ENCODE results near the gene ASPSCR1.

Gene ASPSCR1

GRCh38 chr17:81959362-81960129 is 17.9 kb upstream of the ASPSCR1 start:
- peak; percentile 45 for TF ChIP-seq CTCF (IDR thresholded peaks at IDR 0.05; ENCODE audit: low read depth, low read length)
- H3K4me3 ChIP-seq (ENCODE audit: low read depth, low read length), result peak overlapping the region; percentile 30; the same call in 1 of the 2 replicates

- no peak for TF ChIP-seq CTCF (IDR thresholded peaks at IDR 0.05; ENCODE audit: low read depth, low read length)
- peak overlapping the region; percentile 30; the same call in 1 of the 2 replicates for H3K4me3 ChIP-seq (ENCODE audit: low read depth, low read length)
These were observed 17.1 kb upstream of the ASPSCR1 start for GRCh38 chr17:81960130-81960958.

- no peak for TF ChIP-seq CTCF (IDR thresholded peaks at IDR 0.05; ENCODE audit: low read depth, low read length)
- H3K4me3 ChIP-seq (ENCODE audit: low read depth, low read length), result peak within 1 kb of the TSS; percentile 30; the same call in 1 of the 2 replicates
These were observed 16.3 kb upstream of the ASPSCR1 start, which contains the start of gene NOTUM for GRCh38 chr17:81961087-81961511. Gene NOTUM, minus strand, starts transcription at chr17:81961187. Its CDS starts 278 bp downstream, at chr17:81960909.

- no peak for TF ChIP-seq CTCF (IDR thresholded peaks at IDR 0.05; ENCODE audit: low read depth, low read length)
- no peak overlapping the region for H3K4me3 ChIP-seq (ENCODE audit: low read depth, low read length)
These were observed 15.6 kb upstream of the ASPSCR1 start for GRCh38 chr17:81961521-81962498.

GRCh38 chr17:81962499-81963441 is 14.7 kb upstream of the ASPSCR1 start:
- no peak overlapping the region for H3K4me3 ChIP-seq (ENCODE audit: low read depth, low read length)
- no peak for TF ChIP-seq CTCF (IDR thresholded peaks at IDR 0.05; ENCODE audit: low read depth, low read length)

Measured in WI38 (cell line).